Measurements from ENCODE around the gene ALG6.

DNA sequence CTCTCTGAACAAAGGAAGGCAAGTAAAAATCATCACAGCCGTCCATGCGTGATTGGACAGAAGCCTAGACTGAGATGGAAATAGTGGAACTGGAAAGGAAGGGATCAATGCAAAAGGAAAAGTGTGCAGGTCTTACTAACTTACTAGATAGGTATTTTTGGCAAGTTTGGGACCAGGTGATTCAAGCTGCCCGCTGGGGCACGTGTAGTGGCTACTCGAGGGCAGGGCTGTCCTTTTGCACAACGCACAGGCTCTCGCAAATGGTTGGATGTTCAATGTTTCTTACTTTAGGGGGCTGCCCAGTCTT, 566 bp upstream of the ALG6 start:
- TF ChIP-seq YY1 (IDR thresholded peaks at IDR 0.05; ENCODE audit: insufficient read depth, insufficient read length) (no peak), ZNF274 (IDR thresholded peaks at IDR 0.05; ENCODE audit: low read depth, low read length) (no peak)

Data from NT2/D1 (cell line).